Measurements from ENCODE around the gene OR10W1. TPM values are rescaled to one million over a fixed set of nuclear protein-coding genes. Genes with fewer than 3 reads are reported as not detected.

Gene OR10W1
- polyA plus RNA-seq, 1 of the 3 experiments (the other 2 are of a cell fraction): not detected

- no peak for DNase-seq
- POLR2A ChIA-PET: no interaction called here
- Histone ChIP-seq H4K20me1 (ENCODE audit: insufficient read depth) (no peaks in the 10 kb centered on the region), H3F3A (replicated peaks; ENCODE audit: insufficient read depth) (peaks cover 14% of the 10 kb centered on the region), H3K36me3 (replicated peaks in 1 of 2; ENCODE audit: control insufficient read depth in 1 of 2, insufficient read depth in 2 of 2, low read length in 1 of 2) (no peaks in the 10 kb centered on the region), H3K4me1 (ENCODE audit: control insufficient read depth in 1 of 2, insufficient read depth in 2 of 2, low read depth in 1 of 2, low read length in 1 of 2) (no peaks in the 10 kb centered on the region), H2AFZ (ENCODE audit: low read depth) (no peak overlapping the region), H3K9me3 (no peaks in the 10 kb centered on the region), H3K79me2 (ENCODE audit: insufficient read depth) (no peaks in the 10 kb centered on the region), H3K9me2 (no peaks in the 10 kb centered on the region), H3K4me2 (no peak overlapping the region), H3K27me3 (ENCODE audit: insufficient read depth) (no peaks in the 10 kb centered on the region; the same call in 1 of the 2 replicates), H3K4me3 (ENCODE audit: low read depth in 2 of 2, low read length in 1 of 2) (no peak overlapping the region), H3K27ac (ENCODE audit: low read depth in 2 of 2, low read length in 1 of 2) (peak overlapping the region in 1 of 2 experiments; percentile 61; a peak in 2 of 4 replicates), H3K9ac (no peak overlapping the region)
- CTCF ChIA-PET: no interaction called here
- WGBS (ENCODE audit: low lambda C conversion rate): 2% methylated on average over 2 of the region's 2 CpGs
- TF ChIP-seq CHD2 (IDR thresholded peaks at IDR 0.05; ENCODE audit: low read length, partially characterized antibody): no peak
- peak; percentile 44; the same call in 1 of the 2 replicates for TF ChIP-seq NFIC (IDR thresholded peaks at IDR 0.05; ENCODE audit: borderline replicate concordance)
- no peak for TF ChIP-seq IRF3 (IDR thresholded peaks at IDR 0.05; ENCODE audit: low read depth, low read length)
- TF ChIP-seq EP300 (IDR thresholded peaks at IDR 0.05; ENCODE audit: borderline replicate concordance in 1 of 2, low read depth in 1 of 2, low read length in 1 of 2): 0 out of 4 replicates have a peak, but pooled peaks of 1 of the 2 experiments have one; percentile 25
- no peak for TF ChIP-seq MXI1 (IDR thresholded peaks at IDR 0.05; ENCODE audit: low read depth, low read length)
- TF ChIP-seq RXRA (IDR thresholded peaks at IDR 0.05; ENCODE audit: borderline replicate concordance, low read depth): no peak
- no peak for TF ChIP-seq NRF1 (IDR thresholded peaks at IDR 0.05; ENCODE audit: low read depth, low read length)
- no peak for TF ChIP-seq POLR2AphosphoS5 (IDR thresholded peaks at IDR 0.05; ENCODE audit: low read depth, low read length)
- no peak for TF ChIP-seq ZBTB33 (IDR thresholded peaks at IDR 0.05; ENCODE audit: borderline replicate concordance, low read depth)
- no peak for TF ChIP-seq EZH2phosphoT487 (IDR thresholded peaks at IDR 0.05; ENCODE audit: borderline replicate concordance, low read depth)
- TF ChIP-seq FOSL2 (IDR thresholded peaks at IDR 0.05; ENCODE audit: borderline replicate concordance, low read depth): peak; percentile 20; the same call in 1 of the 2 replicates
- no peak for TF ChIP-seq CTCF (IDR thresholded peaks at IDR 0.05)
- peak; percentile 16; the same call in 1 of the 2 replicates for TF ChIP-seq TCF12 (IDR thresholded peaks at IDR 0.05)
- no peak for TF ChIP-seq PBX3 (IDR thresholded peaks at IDR 0.05)
- no peak for TF ChIP-seq MAX (IDR thresholded peaks at IDR 0.05; ENCODE audit: low read depth)
- no peak for TF ChIP-seq USF1 (IDR thresholded peaks at IDR 0.05; ENCODE audit: borderline replicate concordance, low read depth)
- no peak for TF ChIP-seq FOXJ3 (CRISPR knock-in tag; IDR thresholded peaks at IDR 0.05)
These were observed 33.5 kb upstream of the OR10W1 start for GRCh38 chr11:58301576-58301975.
